ENCODE results near the gene GJA4.

Gene GJA4

GRCh38 chr1:34792868-34793727 is at the start of gene GJA4:
Gene GJA4, plus strand, starts transcription at chr1:34792999. Its CDS starts 1,215 bp downstream, at chr1:34794214.
- H3K36me3 ChIP-seq (replicated peaks), result no peaks in the 10 kb centered on the region
- peaks cover 17% of the 10 kb centered on the region; the same call in 1 of the 2 replicates for H3K27me3 ChIP-seq (ENCODE audit: low read depth)
- DNase-seq (ENCODE audit: low spot score in 2 of 2), result no peak
- H3K9me3 ChIP-seq, result no peaks in the 10 kb centered on the region
- no peak within 1 kb of the TSS for H3K4me3 ChIP-seq
- in situ Hi-C loops (cut with MboI; ENCODE audit: low sequenced_read_pairs), result no loop called here
- no peaks in the 10 kb centered on the region for H3K4me1 ChIP-seq

- Histone ChIP-seq H3K27me3 (ENCODE audit: low read depth) (peaks cover 5% of the 10 kb centered on the region; the same call in 1 of the 2 replicates), H3K4me1 (no peaks in the 10 kb centered on the region), H3K36me3 (replicated peaks) (no peaks in the 10 kb centered on the region), H3K9me3 (no peaks in the 10 kb centered on the region), H3K4me3 (no peak overlapping the region)
- in situ Hi-C loops (cut with MboI; ENCODE audit: low sequenced_read_pairs), result loop anchor here (10.0 kb wide), 1 partner anchor 1109 kb away; no protein-coding TSS in a partner anchor
- DNase-seq (ENCODE audit: low spot score in 2 of 2), result no peak
Measured at GRCh38 chr1:34743775-34744174, 49.0 kb upstream of the GJA4 start.

GRCh38 chr1:34744851-34745250 is 47.9 kb upstream of the GJA4 start:
- Histone ChIP-seq H3K9me3 (no peaks in the 10 kb centered on the region), H3K4me1 (no peaks in the 10 kb centered on the region), H3K36me3 (replicated peaks) (no peaks in the 10 kb centered on the region), H3K4me3 (no peak overlapping the region), H3K27me3 (ENCODE audit: low read depth) (peaks cover 5% of the 10 kb centered on the region; the same call in 1 of the 2 replicates)
- DNase-seq (ENCODE audit: low spot score in 2 of 2), result no peak
- in situ Hi-C loops (cut with MboI; ENCODE audit: low sequenced_read_pairs), result loop anchor here (10.0 kb wide), 1 partner anchor 1110 kb away; no protein-coding TSS in a partner anchor

- peaks cover 5% of the 10 kb centered on the region; the same call in 1 of the 2 replicates for H3K27me3 ChIP-seq (ENCODE audit: low read depth)
- DNase-seq (ENCODE audit: low spot score in 2 of 2), result no peak
- no peaks in the 10 kb centered on the region for H3K4me1 ChIP-seq
- in situ Hi-C loops (cut with MboI; ENCODE audit: low sequenced_read_pairs), result loop anchor here (10.0 kb wide), 1 partner anchor 1111 kb away; no protein-coding TSS in a partner anchor
- H3K4me3 ChIP-seq, result no peak overlapping the region
- no peaks in the 10 kb centered on the region for H3K36me3 ChIP-seq (replicated peaks)
- H3K9me3 ChIP-seq, result no peaks in the 10 kb centered on the region
Measured at GRCh38 chr1:34745666-34746065, 47.1 kb upstream of the GJA4 start.

- Histone ChIP-seq H3K27me3 (ENCODE audit: low read depth) (peaks cover 5% of the 10 kb centered on the region; the same call in 1 of the 2 replicates), H3K4me3 (no peak overlapping the region), H3K9me3 (no peaks in the 10 kb centered on the region), H3K4me1 (no peaks in the 10 kb centered on the region), H3K36me3 (replicated peaks) (no peaks in the 10 kb centered on the region)
- no peak for DNase-seq (ENCODE audit: low spot score in 2 of 2)
- in situ Hi-C loops (cut with MboI; ENCODE audit: low sequenced_read_pairs), result loop anchor here (10.0 kb wide), 1 partner anchor 1111 kb away; no protein-coding TSS in a partner anchor
Measured at GRCh38 chr1:34746101-34746500, 46.7 kb upstream of the GJA4 start.

GRCh38 chr1:34746785-34747637 is 45.8 kb upstream of the GJA4 start:
- Histone ChIP-seq H3K4me1 (no peaks in the 10 kb centered on the region), H3K9me3 (no peaks in the 10 kb centered on the region), H3K4me3 (no peak overlapping the region), H3K36me3 (replicated peaks) (no peaks in the 10 kb centered on the region), H3K27me3 (ENCODE audit: low read depth) (peaks cover 5% of the 10 kb centered on the region; the same call in 1 of the 2 replicates)
- no peak for DNase-seq (ENCODE audit: low spot score in 2 of 2)
- in situ Hi-C loops (cut with MboI; ENCODE audit: low sequenced_read_pairs), result loop anchor here (10.0 kb wide), 1 partner anchor 1112 kb away; no protein-coding TSS in a partner anchor

GRCh38 chr1:34747638-34747941 is 45.2 kb upstream of the GJA4 start:
- no peak for DNase-seq (ENCODE audit: low spot score in 2 of 2)
- Histone ChIP-seq H3K4me1 (no peaks in the 10 kb centered on the region), H3K27me3 (ENCODE audit: low read depth) (peaks cover 5% of the 10 kb centered on the region; the same call in 1 of the 2 replicates), H3K36me3 (replicated peaks) (no peaks in the 10 kb centered on the region), H3K4me3 (no peak overlapping the region), H3K9me3 (no peaks in the 10 kb centered on the region)
- in situ Hi-C loops (cut with MboI; ENCODE audit: low sequenced_read_pairs), result loop anchor here (10.0 kb wide), 1 partner anchor 1113 kb away; no protein-coding TSS in a partner anchor

GRCh38 chr1:34749992-34750391 is 42.8 kb upstream of the GJA4 start:
- in situ Hi-C loops (cut with MboI; ENCODE audit: low sequenced_read_pairs), result loop anchor here (10.0 kb wide), 1 partner anchor 1115 kb away; no protein-coding TSS in a partner anchor
- DNase-seq (ENCODE audit: low spot score in 2 of 2), result no peak
- Histone ChIP-seq H3K4me1 (no peaks in the 10 kb centered on the region), H3K9me3 (no peaks in the 10 kb centered on the region), H3K27me3 (ENCODE audit: low read depth) (no peaks in the 10 kb centered on the region), H3K36me3 (replicated peaks) (no peaks in the 10 kb centered on the region), H3K4me3 (no peak overlapping the region)

GRCh38 chr1:34750610-34751009 is 42.2 kb upstream of the GJA4 start:
- no peak for DNase-seq (ENCODE audit: low spot score in 2 of 2)
- in situ Hi-C loops (cut with MboI; ENCODE audit: low sequenced_read_pairs), result no loop called here
- Histone ChIP-seq H3K9me3 (no peaks in the 10 kb centered on the region), H3K4me3 (no peak overlapping the region), H3K36me3 (replicated peaks) (no peaks in the 10 kb centered on the region), H3K27me3 (ENCODE audit: low read depth) (no peaks in the 10 kb centered on the region), H3K4me1 (no peaks in the 10 kb centered on the region)

- in situ Hi-C loops (cut with MboI; ENCODE audit: low sequenced_read_pairs), result no loop called here
- H3K36me3 ChIP-seq (replicated peaks), result no peaks in the 10 kb centered on the region
- no peaks in the 10 kb centered on the region for H3K9me3 ChIP-seq
- no peaks in the 10 kb centered on the region for H3K4me1 ChIP-seq
- H3K27me3 ChIP-seq (ENCODE audit: low read depth), result no peaks in the 10 kb centered on the region
- no peak for DNase-seq (ENCODE audit: low spot score in 2 of 2)
- no peak overlapping the region for H3K4me3 ChIP-seq
Measured at GRCh38 chr1:34753163-34753562, 39.6 kb upstream of the GJA4 start.

GRCh38 chr1:34754964-34755637 is 37.7 kb upstream of the GJA4 start, which contains the start of gene GJB5:
Gene GJB5, plus strand, starts transcription at chr1:34755047. Its CDS starts 2,284 bp downstream, at chr1:34757331.
- Histone ChIP-seq H3K36me3 (replicated peaks) (no peaks in the 10 kb centered on the region), H3K4me1 (no peaks in the 10 kb centered on the region), H3K9me3 (no peaks in the 10 kb centered on the region), H3K27me3 (ENCODE audit: low read depth) (no peaks in the 10 kb centered on the region), H3K4me3 (no peak within 1 kb of the TSS)
- in situ Hi-C loops (cut with MboI; ENCODE audit: low sequenced_read_pairs), result no loop called here
- DNase-seq (ENCODE audit: low spot score in 2 of 2), result no peak

GRCh38 chr1:34755961-34756360 is 36.8 kb upstream of the GJA4 start:
- H3K27me3 ChIP-seq (ENCODE audit: low read depth), result no peaks in the 10 kb centered on the region
- H3K4me1 ChIP-seq, result no peaks in the 10 kb centered on the region
- H3K9me3 ChIP-seq, result no peaks in the 10 kb centered on the region
- in situ Hi-C loops (cut with MboI; ENCODE audit: low sequenced_read_pairs), result no loop called here
- DNase-seq (ENCODE audit: low spot score in 2 of 2), result no peak
- H3K4me3 ChIP-seq, result no peak overlapping the region
- no peaks in the 10 kb centered on the region for H3K36me3 ChIP-seq (replicated peaks)

GRCh38 chr1:34757386-34757785 is 35.4 kb upstream of the GJA4 start:
- H3K9me3 ChIP-seq, result no peaks in the 10 kb centered on the region
- in situ Hi-C loops (cut with MboI; ENCODE audit: low sequenced_read_pairs), result no loop called here
- DNase-seq (ENCODE audit: low spot score in 2 of 2), result no peak
- H3K27me3 ChIP-seq (ENCODE audit: low read depth), result no peaks in the 10 kb centered on the region
- H3K4me3 ChIP-seq, result no peak overlapping the region
- no peaks in the 10 kb centered on the region for H3K36me3 ChIP-seq (replicated peaks)
- no peaks in the 10 kb centered on the region for H3K4me1 ChIP-seq

Data from HAP-1 (cell line).